ENCODE measurements around the gene ZBTB44.
"Not testable (repeated sequence)": the region's sequence is repeated elsewhere in the genome, so short reads cannot be mapped to it uniquely, and the experiment has no call there.

The ZBTB44 gene

GRCh38 chr11:130245375-130245774 is 69.3 kb downstream of the ZBTB44 start:
- not testable (repeated sequence) for DNase-seq

DNA sequence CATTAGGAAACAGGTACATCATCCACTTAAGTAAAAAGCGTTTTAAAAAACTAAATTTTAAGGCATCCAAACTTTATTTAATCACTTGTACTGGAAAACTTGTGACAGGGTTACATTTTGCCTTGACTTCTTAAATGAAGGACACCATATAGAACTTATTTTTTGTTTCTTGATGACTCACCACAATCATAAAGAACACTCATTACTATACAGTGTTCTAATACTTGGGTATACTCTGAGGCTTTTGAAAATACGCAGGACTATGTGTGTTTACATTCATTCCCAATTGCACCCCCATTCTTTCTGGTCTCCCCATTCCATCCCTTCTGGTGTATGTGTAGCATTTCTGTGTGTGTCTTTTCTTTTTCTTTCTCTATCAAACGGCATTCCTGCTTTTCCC is 69.9 kb downstream of the ZBTB44 start:
- DNase-seq, result no peak

GRCh38 chr11:130243816-130244215 is 70.9 kb downstream of the ZBTB44 start:
- DNase-seq, result no peak

DNA sequence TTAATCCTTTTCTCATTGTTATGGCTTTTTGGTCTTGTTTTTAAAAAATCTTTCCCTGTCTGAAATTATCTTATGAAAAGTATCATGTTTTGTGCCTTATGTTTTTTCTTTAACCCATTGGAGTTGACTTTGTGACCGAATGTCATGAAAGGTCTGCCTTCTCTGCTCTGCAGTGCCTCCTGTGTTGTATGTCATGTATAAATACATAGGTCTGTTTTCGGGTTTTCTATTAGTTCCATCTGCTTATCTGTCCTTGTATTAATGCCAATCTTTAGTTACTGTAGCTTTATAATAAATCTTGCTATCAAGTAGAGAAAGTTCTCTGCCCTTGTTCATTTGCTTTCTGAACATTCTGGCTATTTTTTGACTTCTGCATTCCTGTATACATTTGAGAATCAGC is 73.0 kb downstream of the ZBTB44 start:
- no peak for DNase-seq

DNA sequence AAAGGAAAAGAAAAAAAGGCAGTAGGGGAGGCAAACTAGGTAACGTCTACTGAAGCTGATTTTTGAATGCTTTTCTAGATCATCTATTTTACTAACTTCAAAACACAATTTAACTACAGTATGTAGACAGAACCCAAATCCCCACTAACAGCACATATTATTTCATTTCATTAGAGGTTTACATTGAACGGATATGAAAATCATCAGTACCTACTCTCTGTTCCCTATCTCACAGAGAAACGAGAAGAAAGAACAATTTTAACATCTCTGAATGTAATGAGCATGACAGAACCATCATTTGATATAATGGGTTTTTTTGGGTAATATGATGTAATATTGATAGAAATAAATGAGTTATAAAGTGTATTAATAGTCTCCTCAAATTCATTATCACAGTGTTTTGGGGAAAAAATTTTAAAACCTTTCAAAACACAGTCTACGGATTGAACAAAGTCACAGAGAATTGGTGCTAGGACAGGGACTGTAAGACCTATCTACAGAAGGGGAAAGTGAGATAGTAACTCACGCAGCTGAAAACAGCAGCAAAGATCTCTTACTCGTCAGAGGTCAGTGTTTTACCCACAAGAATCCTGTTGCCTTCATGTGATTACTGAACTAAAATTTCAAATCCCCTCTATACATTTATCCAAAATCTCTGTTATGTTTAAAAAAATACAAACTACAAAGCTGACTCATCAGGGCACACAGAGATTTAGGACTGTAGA is 77.3 kb downstream of the ZBTB44 start:
- no peak for DNase-seq

- no peak for DNase-seq
These were observed 80.4 kb downstream of the ZBTB44 start for GRCh38 chr11:130234315-130234714.

GRCh38 chr11:130233888-130234287 is 80.8 kb downstream of the ZBTB44 start:
- not testable (repeated sequence) for DNase-seq

DNA sequence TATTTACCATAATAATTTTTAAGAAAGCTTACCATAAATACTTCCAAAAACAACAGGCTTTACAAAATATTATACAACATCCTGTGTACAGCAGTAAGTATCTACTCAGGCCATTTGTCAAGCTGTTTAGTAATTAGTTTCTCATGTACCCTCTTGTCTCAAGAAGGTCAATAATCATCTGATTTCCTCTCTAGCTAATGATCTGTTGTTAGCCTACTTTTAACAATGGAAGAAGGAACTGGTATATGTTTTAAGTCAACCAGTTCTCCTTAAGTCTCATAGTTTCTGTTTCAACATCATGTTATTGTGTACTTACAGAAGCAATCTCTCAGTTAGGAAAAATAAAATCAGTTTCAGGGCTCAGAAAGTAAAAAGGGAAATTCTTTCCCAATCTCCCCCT is 81.2 kb downstream of the ZBTB44 start:
- not testable (repeated sequence) for DNase-seq

GRCh38 chr11:130227373-130227772 is 87.3 kb downstream of the ZBTB44 start:
- DNase-seq, result no peak

- DNase-seq, result no peak
These were observed 91.3 kb downstream of the ZBTB44 start for GRCh38 chr11:130223291-130223971.

- DNase-seq, result no peak
These were observed 94.2 kb downstream of the ZBTB44 start for GRCh38 chr11:130220311-130221035.

- DNase-seq, result no peak
These were observed 95.6 kb downstream of the ZBTB44 start for GRCh38 chr11:130219148-130219547.

GRCh38 chr11:130218501-130219070 is 96.1 kb downstream of the ZBTB44 start:
- no peak for DNase-seq

GRCh38 chr11:130217133-130218031 is 97.3 kb downstream of the ZBTB44 start:
- no peak for DNase-seq

DNA sequence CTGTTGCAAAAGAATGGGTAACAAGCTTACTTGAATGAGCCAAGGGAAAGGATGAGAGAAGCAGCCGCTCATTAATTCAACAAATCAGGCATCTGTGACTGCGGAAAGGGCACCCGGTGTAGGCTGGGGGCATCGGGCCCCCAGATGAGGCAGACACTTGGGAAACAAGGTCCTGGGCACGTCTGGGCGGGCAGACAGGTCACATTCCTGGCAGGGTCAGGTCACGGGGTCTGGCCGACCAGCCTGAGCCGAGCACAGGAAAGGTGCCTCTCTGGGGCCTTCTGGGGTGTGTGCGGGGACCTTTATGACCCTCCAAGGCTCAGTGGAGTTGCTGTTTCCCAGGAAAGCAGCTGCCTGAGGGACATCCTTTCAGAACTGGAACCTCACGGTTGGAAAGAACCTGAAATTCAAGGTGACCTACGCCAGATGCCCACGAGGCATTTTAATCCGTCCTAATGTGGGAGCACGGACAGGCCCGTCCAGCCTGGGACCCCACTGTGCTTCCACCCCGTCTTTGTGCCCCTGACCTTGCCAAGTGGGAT is 98.1 kb downstream of the ZBTB44 start:
- DNase-seq, result no peak

- no peak for DNase-seq
These were observed 98.5 kb downstream of the ZBTB44 start for GRCh38 chr11:130216221-130216550.

DNA sequence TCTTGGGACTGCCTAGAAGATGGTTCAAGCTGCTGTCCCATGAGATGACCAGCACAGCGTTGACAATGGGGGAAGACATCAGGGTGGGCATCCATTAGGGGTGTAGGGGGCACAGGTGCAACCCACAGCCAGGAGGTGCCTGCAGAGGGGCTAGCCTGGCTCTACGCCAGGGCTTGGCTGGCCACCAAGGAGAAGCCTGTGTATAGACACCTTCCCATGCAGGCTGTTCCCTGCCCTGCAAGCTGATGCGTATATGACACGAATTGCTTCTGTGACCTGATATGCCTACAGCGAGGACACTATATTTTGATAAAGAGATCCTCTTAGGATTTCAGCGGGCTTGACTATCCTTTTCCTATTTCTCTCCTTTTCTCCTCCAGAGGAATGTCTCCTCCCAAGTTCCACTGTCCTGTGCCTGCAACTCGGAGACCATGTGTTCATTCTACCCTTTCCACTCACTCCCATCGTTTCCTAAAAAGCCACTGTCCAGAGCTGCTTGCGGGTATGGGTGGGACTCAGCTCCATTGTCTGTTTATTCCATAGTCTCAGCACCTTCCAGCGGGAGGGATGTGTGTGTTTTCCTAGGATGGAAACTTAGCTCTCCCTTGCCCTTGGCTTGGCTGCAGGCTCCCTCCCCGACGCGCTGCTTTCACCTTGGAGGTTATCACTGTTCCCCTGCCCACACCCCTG is 99.0 kb downstream of the ZBTB44 start:
- DNase-seq, result no peak

GRCh38 chr11:130214861-130215530 is 99.7 kb downstream of the ZBTB44 start:
- no peak for DNase-seq

GRCh38 chr11:130213979-130214281 is 100.8 kb downstream of the ZBTB44 start:
- DNase-seq, result no peak

- peak in 1 of 2 experiments; percentile 18 for DNase-seq
These were observed 101.4 kb downstream of the ZBTB44 start for GRCh38 chr11:130213143-130213978.

Measured in SW 1271 (cell line).